PC-9 (cell line): ENCODE results near the gene SMCR8.
"Not testable (repeated sequence)": the region's sequence is repeated elsewhere in the genome, so short reads cannot be mapped to it uniquely, and the experiment has no call there.

ENCODE experiments used
- CTCF ChIP-seq: fragments of 200-600 bp; sonication (generic); conservative IDR thresholded peaks from 2 replicates; pipeline ENCODE4 v1.6.1; 2017; ENCODE audit warnings: mixed run types, antibody characterized with exemption, mild to moderate bottlenecking, moderate library complexity
- EZH2 ChIP-seq: fragments of 200-600 bp; sonication (generic); IDR thresholded peaks from 2 replicates; pipeline ENCODE4 v1.8.0; 2017; ENCODE audit warnings: antibody characterized with exemption, low read depth

GRCh38 chr17:18338158-18338557 lies 23.1 kb downstream of the SMCR8 start:
- not testable (repeated sequence) for TF ChIP-seq CTCF, EZH2
